SK-N-SH treated with all-trans-retinoic acid at 6 μM for 48 hours (cell line): ENCODE results near the gene UPK2.
"Not testable (repeated sequence)": the region's sequence is repeated elsewhere in the genome, so short reads cannot be mapped to it uniquely, and the experiment has no call there.

Source experiments
- ATAC-seq: fragments of 200-7000 bp; cut with Tn5 transposase; 3 replicates; pipeline ENCODE4 v1.9.1; 2020; ENCODE audit warnings: mild to moderate bottlenecking, moderate library complexity
- ARNTL ChIP-seq: fragments of 450-650 bp; formaldehyde crosslinking; IDR thresholded peaks from 2 replicates; pipeline ENCODE4 v1.5.0; 2020; ENCODE audit warnings: low read depth, mild to moderate bottlenecking, moderate library complexity, borderline replicate concordance
- BACH2 ChIP-seq: fragments of 250-450 bp; sonication (Bioruptor Pico); IDR thresholded peaks from 2 replicates; pipeline ENCODE4 v1.9.0; 2021; ENCODE audit warnings: mild to moderate bottlenecking, borderline replicate concordance
- CSDC2 ChIP-seq: fragments of 250-450 bp; sonication (Bioruptor Pico); IDR thresholded peaks from 2 replicates; pipeline ENCODE4 v1.5.0; 2020; ENCODE audit warnings: mild to moderate bottlenecking, moderate library complexity
- CSRNP3 ChIP-seq: fragments of 250-450 bp; sonication (Bioruptor Pico); IDR thresholded peaks from 2 replicates; pipeline ENCODE4 v1.5.1; 2021; ENCODE audit warnings: mild to moderate bottlenecking, moderate library complexity
- ESRRG ChIP-seq: fragments of 250-450 bp; sonication (Bioruptor Pico); IDR thresholded peaks from 2 replicates; pipeline ENCODE4 v1.6.1; 2021; ENCODE audit warnings: mild to moderate bottlenecking
- GLIS3 ChIP-seq: fragments of 250-450 bp; sonication (Bioruptor Pico); IDR thresholded peaks from 2 replicates; pipeline ENCODE4 v1.5.0; 2020; ENCODE audit warnings: mild to moderate bottlenecking, moderate library complexity
- ISL1 ChIP-seq: fragments of 250-450 bp; sonication (Bioruptor Pico); IDR thresholded peaks from 2 replicates; pipeline ENCODE4 v2.1.2; 2022; ENCODE audit warnings: mild to moderate bottlenecking, moderate library complexity
- OSR1 ChIP-seq: fragments of 250-450 bp; sonication (Bioruptor Pico); IDR thresholded peaks from 2 replicates; pipeline ENCODE4 v1.8.0; 2022; ENCODE audit warnings: moderate library complexity, mild to moderate bottlenecking, inconsistent platforms
- PATZ1 ChIP-seq: fragments of 250-450 bp; sonication (Bioruptor Pico); IDR thresholded peaks from 2 replicates; pipeline ENCODE4 v1.8.0; 2020; ENCODE audit warnings: mild to moderate bottlenecking, moderate library complexity, borderline replicate concordance
- POU6F1 ChIP-seq: fragments of 250-450 bp; sonication (Bioruptor Pico); IDR thresholded peaks from 2 replicates; pipeline ENCODE4 v1.8.0; 2021; ENCODE audit warnings: low read depth, mild to moderate bottlenecking, moderate library complexity, borderline replicate concordance
- PPARA ChIP-seq: fragments of 250-450 bp; sonication (Bioruptor Pico); IDR thresholded peaks from 2 replicates; pipeline ENCODE4 v1.5.0; 2020; ENCODE audit warnings: mild to moderate bottlenecking, borderline replicate concordance
- RARB ChIP-seq: fragments of 250-450 bp; sonication (Bioruptor Pico); IDR thresholded peaks from 2 replicates; pipeline ENCODE4 v1.8.0; 2021; ENCODE audit warnings: mild to moderate bottlenecking, moderate library complexity
- SNAI2 ChIP-seq: fragments of 250-450 bp; sonication (Bioruptor Pico); IDR thresholded peaks from 2 replicates; pipeline ENCODE4 v1.5.0; 2020; ENCODE audit warnings: mild to moderate bottlenecking, moderate library complexity
- TCF4 ChIP-seq: fragments of 250-450 bp; sonication (Bioruptor Pico); IDR thresholded peaks from 2 replicates; pipeline ENCODE4 v1.8.0; 2021; ENCODE audit warnings: mild to moderate bottlenecking, moderate library complexity, borderline replicate concordance
- TOX ChIP-seq: fragments of 250-450 bp; sonication (Bioruptor Pico); IDR thresholded peaks from 2 replicates; pipeline ENCODE4 v1.8.0; 2021; ENCODE audit warnings: mild to moderate bottlenecking, moderate library complexity, borderline replicate concordance
- TSHZ2 ChIP-seq: fragments of 250-450 bp; sonication (Bioruptor Pico); IDR thresholded peaks from 2 replicates; pipeline ENCODE4 v1.5.0; 2020; ENCODE audit warnings: mild to moderate bottlenecking, moderate library complexity
- ZFP3 ChIP-seq: fragments of 250-450 bp; sonication (Bioruptor Pico); IDR thresholded peaks from 2 replicates; pipeline ENCODE4 v1.5.0; 2020; ENCODE audit warnings: mild to moderate bottlenecking, moderate library complexity
- ZFP30 ChIP-seq: fragments of 450-650 bp; formaldehyde crosslinking; IDR thresholded peaks from 2 replicates; pipeline ENCODE4 v1.5.0; 2022; ENCODE audit warnings: mild to moderate bottlenecking, moderate library complexity
- ZNF565 ChIP-seq: fragments of 450-650 bp; formaldehyde crosslinking; conservative IDR thresholded peaks from 2 replicates; pipeline ENCODE4 v1.5.0; 2020; ENCODE audit warnings: low read depth, mild to moderate bottlenecking, moderate library complexity
- ZNF70 ChIP-seq: fragments of 450-650 bp; formaldehyde crosslinking; IDR thresholded peaks from 2 replicates; pipeline ENCODE4 v1.5.0; 2020; ENCODE audit warnings: mild to moderate bottlenecking, moderate library complexity
- ZNF8 ChIP-seq: fragments of 450-650 bp; formaldehyde crosslinking; IDR thresholded peaks from 2 replicates; pipeline ENCODE4 v1.5.0; 2020; ENCODE audit warnings: mild to moderate bottlenecking, moderate library complexity

Gene UPK2

GRCh38 chr11:118984825-118985224 lies 28.7 kb downstream of the UPK2 start:
- TF ChIP-seq TOX (CRISPR knock-in tag) = no peak
- no peak for TF ChIP-seq ZFP30 (CRISPR knock-in tag)
- no peak for TF ChIP-seq TSHZ2
- TF ChIP-seq GLIS3 (CRISPR knock-in tag) = no peak
- TF ChIP-seq CSDC2 = no peak
- no peak for TF ChIP-seq PATZ1 (CRISPR knock-in tag)
- TF ChIP-seq ZNF70 = no peak
- no peak for TF ChIP-seq TCF4 (CRISPR knock-in tag)
- TF ChIP-seq ZNF565 = no peak
- no peak for TF ChIP-seq ARNTL (CRISPR knock-in tag)
- no peak for TF ChIP-seq OSR1 (CRISPR knock-in tag)
- TF ChIP-seq ZNF8 (CRISPR knock-in tag) = no peak
- no peak for TF ChIP-seq POU6F1 (CRISPR knock-in tag)
- TF ChIP-seq ESRRG = no peak
- no peak for TF ChIP-seq PPARA (CRISPR knock-in tag)
- TF ChIP-seq RARB (CRISPR knock-in tag) = no peak
- no peak for TF ChIP-seq SNAI2
- TF ChIP-seq CSRNP3 = no peak
- ATAC-seq = no peak; the same call in 2 of the 3 replicates

GRCh38 chr11:118988280-118988679 lies 32.2 kb downstream of the UPK2 start:
- TF ChIP-seq ESRRG (no peak), BACH2 (CRISPR knock-in tag) (no peak), POU6F1 (CRISPR knock-in tag) (no peak), ZNF8 (CRISPR knock-in tag) (no peak), ZFP3 (CRISPR knock-in tag) (no peak), ZNF565 (no peak), ZNF70 (no peak), TOX (CRISPR knock-in tag) (no peak), CSRNP3 (no peak), ISL1 (CRISPR knock-in tag) (no peak), RARB (CRISPR knock-in tag) (no peak)
- TF ChIP-seq, all 23 proteins: peak for 0
- ATAC-seq = no peak

- ATAC-seq = not testable (repeated sequence)
These were observed 35.5 kb downstream of the UPK2 start for GRCh38 chr11:118991486-118992038.
